Keratinocyte (primary cell): ENCODE measurements around the gene NFATC1. TPM values are rescaled to one million over a fixed set of nuclear protein-coding genes. Genes with fewer than 3 reads are reported as not detected.

Experiments used
- DNase-seq: peaks from one replicate; pipeline ENCODE4 v3.0.0-alpha.2; 2011; ENCODE audit warnings: low read depth, missing footprints, low spot score
- FAIRE-seq: peaks from 2 replicates; lab custom pipeline; 2011; peaks lifted over from hg19 to GRCh38; lab: Jason Lieb, UNC
- H2AFZ ChIP-seq: 2 replicates; pipeline ENCODE4 v1.6.0; 2012; ENCODE audit warnings: low read length, control low read depth, inconsistent platforms; ENCODE audit not compliant: control insufficient read depth
- H3K27ac ChIP-seq: 2 replicates; pipeline ENCODE4 v1.5.1; 2011; ENCODE audit warnings: low read length; ENCODE audit not compliant: control insufficient read depth, insufficient read depth
- H3K27me3 ChIP-seq: 3 replicates; pipeline ENCODE4 v1.6.0; 2011; ENCODE audit warnings: low read length; ENCODE audit not compliant: control insufficient read depth, insufficient read depth; ENCODE audit errors: extremely low read depth
- H3K36me3 ChIP-seq, 2 experiments: 2 replicates in 1 of 2; 3 replicates in 1 of 2; pipeline ENCODE4 v1.5.1; 2011; ENCODE audit warnings: low read length in 2 of 2, mild to moderate bottlenecking in 1 of 2; ENCODE audit not compliant: control insufficient read depth in 2 of 2, insufficient read depth in 2 of 2; ENCODE audit errors: extremely low read depth in 1 of 2
- H3K4me1 ChIP-seq: 3 replicates; pipeline ENCODE4 v1.5.1; 2011; ENCODE audit warnings: low read length; ENCODE audit not compliant: control insufficient read depth, insufficient read depth; ENCODE audit errors: extremely low read depth
- H3K4me2 ChIP-seq: 3 replicates; pipeline ENCODE4 v1.6.0; 2011; ENCODE audit warnings: low read depth, low read length; ENCODE audit not compliant: control insufficient read depth, insufficient read depth; ENCODE audit errors: extremely low read depth
- H3K4me3 ChIP-seq, 3 experiments: fragments of 200-600 bp in 1 of 3; sonication (generic) in 1 of 3; 2 replicates in 2 of 3; 3 replicates in 1 of 3; pipeline ENCODE4 v1.5.1; 2011 to 2016; ENCODE audit warnings: low read length in 3 of 3, mild to moderate bottlenecking in 3 of 3, control low read depth in 2 of 3, inconsistent platforms in 1 of 3, low read depth in 1 of 3, mixed read lengths in 1 of 3, mixed run types in 1 of 3, moderate library complexity in 1 of 3; ENCODE audit not compliant: control insufficient read depth in 2 of 3, insufficient read depth in 2 of 3; ENCODE audit errors: extremely low read depth in 1 of 3
- H3K79me2 ChIP-seq: 2 replicates; pipeline ENCODE4 v1.6.0; 2012; ENCODE audit warnings: low read length; ENCODE audit not compliant: control insufficient read depth, insufficient read depth
- H3K9ac ChIP-seq: 3 replicates; pipeline ENCODE4 v1.6.0; 2011; ENCODE audit warnings: low read length; ENCODE audit not compliant: control insufficient read depth, insufficient read depth; ENCODE audit errors: extremely low read depth
- H3K9me1 ChIP-seq: 3 replicates; pipeline ENCODE4 v1.6.0; 2011; ENCODE audit warnings: low read length; ENCODE audit not compliant: control insufficient read depth, insufficient read depth; ENCODE audit errors: extremely low read depth
- H3K9me3 ChIP-seq: 2 replicates; pipeline ENCODE4 v1.5.1; 2012; ENCODE audit warnings: low read depth, low read length; ENCODE audit not compliant: control insufficient read depth
- H4K20me1 ChIP-seq: 3 replicates; pipeline ENCODE4 v1.6.0; 2011; ENCODE audit warnings: low read length; ENCODE audit not compliant: control insufficient read depth, insufficient read depth; ENCODE audit errors: extremely low read depth
- EZH2 ChIP-seq: IDR thresholded peaks from one replicate; pipeline ENCODE4 v1.6.1; 2012; ENCODE audit warnings: inconsistent platforms, mild to moderate bottlenecking, low read length, moderate library complexity
- dilution Hi-C: fragments of 300-500 bp; cut with MboI; formaldehyde crosslinking; loops from one replicate; pipeline ENCODE4 v1.7.0; 2020; ENCODE audit warnings: low sequenced_read_pairs; ENCODE audit not compliant: extremely low pct_ligation_motif_present
- polyA plus RNA-seq, 5 experiments: library from polyadenylated mRNA; depleted of rRNA in 3 of 5; stranded (reverse) in 3 of 5; stranded (forward) in 1 of 5; unstranded in 1 of 5; fragments of >200 nt; gene quantifications; 1 replicate in 1 of 5; 2 replicates in 3 of 5; 3 replicates in 1 of 5; pipeline versions ENCODE4 v1.2.1 to v1.2.3, GENCODE V29; 2011 to 2012; ENCODE audit warnings: missing spikeins in 2 of 5, low read depth in 1 of 5, low replicate concordance in 1 of 5
- TF ChIP-seq, protein P1 (sequence below), 3 experiments: IDR thresholded peaks in 1 of 3; conservative IDR thresholded peaks in 1 of 3; optimal IDR thresholded peaks in 1 of 3; 2 replicates in 2 of 3; 3 replicates in 1 of 3; pipeline versions ENCODE3 to v1.5.1; 2011; ENCODE audit warnings: low read length in 3 of 3, mild to moderate bottlenecking in 3 of 3, moderate library complexity in 2 of 3, control low read depth in 1 of 3, inconsistent platforms in 1 of 3; ENCODE audit not compliant: insufficient read depth in 2 of 3; ENCODE audit errors: extremely low read depth in 1 of 3

NFATC1 gene
- polyA plus RNA-seq, 1 donor (not counting 4 experiments of a cell fraction or from before 2014, with no cell fraction given) = 0.77 TPM

DNA sequence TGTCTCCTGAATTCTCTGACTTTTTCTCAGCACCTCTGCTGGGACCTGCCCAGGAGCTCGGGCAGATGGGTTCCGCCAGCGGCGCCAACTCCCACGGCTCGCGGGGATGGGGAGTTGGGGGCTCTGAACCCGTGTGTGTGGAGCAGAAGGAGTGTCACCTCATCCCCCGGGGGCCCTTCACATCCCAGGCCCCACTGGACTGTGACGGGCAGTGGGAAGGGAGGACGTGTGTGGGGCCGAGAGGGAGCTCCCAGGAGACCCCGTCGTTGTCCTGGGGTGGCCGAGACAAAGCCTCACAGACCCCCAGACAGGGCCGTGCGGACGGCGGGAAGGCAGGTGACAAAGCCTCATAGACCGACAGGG, 153.9 kb downstream of the NFATC1 start:
- dilution Hi-C loops = no loop called here
- FAIRE-seq = no peak
- Histone ChIP-seq H3K4me3 (no peak overlapping the region), H3K36me3 (no peaks in the 10 kb centered on the region), H3K79me2 (no peaks in the 10 kb centered on the region), H3K27me3 (peaks cover 8% of the 10 kb centered on the region), H3K4me2 (no peak overlapping the region), H2AFZ (no peak overlapping the region), H3K9ac (no peak overlapping the region), H3K27ac (no peak overlapping the region), H4K20me1 (no peaks in the 10 kb centered on the region), H3K9me1 (no peaks in the 10 kb centered on the region), H3K9me3 (no peaks in the 10 kb centered on the region), H3K4me1 (no peaks in the 10 kb centered on the region)
- no peak for DNase-seq
- TF ChIP-seq EZH2 = no peak
- TF ChIP-seq, protein P1, sequence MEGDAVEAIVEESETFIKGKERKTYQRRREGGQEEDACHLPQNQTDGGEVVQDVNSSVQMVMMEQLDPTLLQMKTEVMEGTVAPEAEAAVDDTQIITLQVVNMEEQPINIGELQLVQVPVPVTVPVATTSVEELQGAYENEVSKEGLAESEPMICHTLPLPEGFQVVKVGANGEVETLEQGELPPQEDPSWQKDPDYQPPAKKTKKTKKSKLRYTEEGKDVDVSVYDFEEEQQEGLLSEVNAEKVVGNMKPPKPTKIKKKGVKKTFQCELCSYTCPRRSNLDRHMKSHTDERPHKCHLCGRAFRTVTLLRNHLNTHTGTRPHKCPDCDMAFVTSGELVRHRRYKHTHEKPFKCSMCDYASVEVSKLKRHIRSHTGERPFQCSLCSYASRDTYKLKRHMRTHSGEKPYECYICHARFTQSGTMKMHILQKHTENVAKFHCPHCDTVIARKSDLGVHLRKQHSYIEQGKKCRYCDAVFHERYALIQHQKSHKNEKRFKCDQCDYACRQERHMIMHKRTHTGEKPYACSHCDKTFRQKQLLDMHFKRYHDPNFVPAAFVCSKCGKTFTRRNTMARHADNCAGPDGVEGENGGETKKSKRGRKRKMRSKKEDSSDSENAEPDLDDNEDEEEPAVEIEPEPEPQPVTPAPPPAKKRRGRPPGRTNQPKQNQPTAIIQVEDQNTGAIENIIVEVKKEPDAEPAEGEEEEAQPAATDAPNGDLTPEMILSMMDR (optimal IDR thresholded peaks at IDR 0.05 in 1 of 3, IDR thresholded peaks at IDR 0.05 in 1 of 3, conservative IDR thresholded peaks at IDR 0.05 in 1 of 3; ENCODE audit: extremely low read depth in 1 of 3, insufficient read depth in 2 of 3, low read length in 3 of 3) = no peak

DNA sequence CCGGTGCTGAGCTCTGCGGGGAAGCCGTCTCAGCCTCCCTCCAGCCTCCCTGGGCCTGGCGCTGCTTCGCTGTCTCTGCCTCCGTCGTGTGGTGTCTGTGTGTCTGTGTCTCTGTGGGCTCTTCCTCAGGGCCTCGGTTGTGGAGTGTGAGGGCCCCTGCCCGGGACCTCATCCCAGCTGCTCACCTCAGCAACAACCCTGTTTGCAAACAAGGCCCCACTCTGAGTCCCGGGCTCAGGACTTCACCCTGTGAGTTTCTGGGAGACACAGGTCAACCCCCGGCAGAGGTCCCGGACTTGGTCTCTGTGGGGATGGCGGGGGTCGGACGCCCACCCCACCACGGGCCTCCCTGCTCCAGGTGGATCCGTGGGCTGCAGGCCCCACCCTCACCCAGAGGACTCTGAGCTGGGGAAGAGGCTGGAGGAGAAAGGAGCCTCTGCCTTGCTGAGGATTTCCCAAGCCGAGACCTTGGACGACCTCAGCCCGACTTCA, 156.5 kb downstream of the NFATC1 start:
- DNase-seq (no peak), FAIRE-seq (no peak)
- H3K27me3 ChIP-seq = peaks cover 8% of the 10 kb centered on the region

More for the DNA sequence above, 156.5 kb downstream of the NFATC1 start:
- Histone ChIP-seq H3K4me2 (no peak overlapping the region), H3K4me1 (no peaks in the 10 kb centered on the region), H3K9me1 (no peaks in the 10 kb centered on the region), H2AFZ (no peak overlapping the region), H4K20me1 (no peaks in the 10 kb centered on the region), H3K27ac (no peak overlapping the region), H3K9ac (no peak overlapping the region), H3K79me2 (no peaks in the 10 kb centered on the region), H3K4me3 (no peak overlapping the region), H3K9me3 (no peaks in the 10 kb centered on the region), H3K36me3 (no peaks in the 10 kb centered on the region)
- no peak for TF ChIP-seq EZH2
- TF ChIP-seq, protein P1 (optimal IDR thresholded peaks at IDR 0.05 in 1 of 3, IDR thresholded peaks at IDR 0.05 in 1 of 3, conservative IDR thresholded peaks at IDR 0.05 in 1 of 3; ENCODE audit: extremely low read depth in 1 of 3, insufficient read depth in 2 of 3, low read length in 3 of 3) = no peak
- dilution Hi-C loops = no loop called here
